ENCODE measurements around the gene IL16.

IL16 gene

GRCh38 chr15:81357180-81357686 is 160.6 kb downstream of the IL16 start:
- Histone ChIP-seq H3K9me2 (replicated peaks; ENCODE audit: insufficient read depth, low read length) (no peaks in the 10 kb centered on the region), H3K4me1 (ENCODE audit: low read length) (no peaks in the 10 kb centered on the region), H3F3A (ENCODE audit: insufficient read depth, low read length) (no peaks in the 10 kb centered on the region), H3K9me3 (replicated peaks; ENCODE audit: insufficient read depth, low read length) (no peaks in the 10 kb centered on the region), H3K4me3 (ENCODE audit: low read length) (no peak overlapping the region), H3K36me3 (replicated peaks; ENCODE audit: insufficient read depth, low read length) (no peaks in the 10 kb centered on the region), H4K20me1 (ENCODE audit: insufficient read depth, low read length) (no peaks in the 10 kb centered on the region), H3K79me2 (ENCODE audit: low read length) (no peaks in the 10 kb centered on the region), H3K9ac (ENCODE audit: low read length) (no peak overlapping the region), H3K4me2 (ENCODE audit: low read depth, low read length) (no peak overlapping the region), H3K27ac (ENCODE audit: low read length) (no peak overlapping the region), H3K27me3 (replicated peaks; ENCODE audit: insufficient read depth, low read length) (no peaks in the 10 kb centered on the region), H2AFZ (ENCODE audit: low read length) (no peak overlapping the region)
- no peak for TF ChIP-seq EZH2 (optimal IDR thresholded peaks at IDR 0.05; ENCODE audit: low read depth, low read length)
- peak; percentile 22 for TF ChIP-seq CTCF (IDR thresholded peaks at IDR 0.05; ENCODE audit: low read length)
- no peak for DNase-seq

GRCh38 chr15:81358248-81358647 is 161.6 kb downstream of the IL16 start:
- no peaks in the 10 kb centered on the region for H3K79me2 ChIP-seq (ENCODE audit: low read length)
- no peak overlapping the region for H3K9ac ChIP-seq (ENCODE audit: low read length)
- H3K4me2 ChIP-seq (ENCODE audit: low read depth, low read length): no peak overlapping the region
- H3K4me1 ChIP-seq (ENCODE audit: low read length): no peaks in the 10 kb centered on the region
- H3K9me2 ChIP-seq (replicated peaks; ENCODE audit: insufficient read depth, low read length): no peaks in the 10 kb centered on the region
- no peak overlapping the region for H3K4me3 ChIP-seq (ENCODE audit: low read length)
- H3K36me3 ChIP-seq (replicated peaks; ENCODE audit: insufficient read depth, low read length): no peaks in the 10 kb centered on the region
- H4K20me1 ChIP-seq (ENCODE audit: insufficient read depth, low read length): no peaks in the 10 kb centered on the region
- TF ChIP-seq CTCF (IDR thresholded peaks at IDR 0.05; ENCODE audit: low read length) (no peak), EZH2 (optimal IDR thresholded peaks at IDR 0.05; ENCODE audit: low read depth, low read length) (no peak), EZH2phosphoT487 (IDR thresholded peaks at IDR 0.05; ENCODE audit: low read length) (no peak)
- no peaks in the 10 kb centered on the region for H3K9me3 ChIP-seq (replicated peaks; ENCODE audit: insufficient read depth, low read length)
- no peak overlapping the region for H3K27ac ChIP-seq (ENCODE audit: low read length)
- no peaks in the 10 kb centered on the region for H3K27me3 ChIP-seq (replicated peaks; ENCODE audit: insufficient read depth, low read length)
- no peak for DNase-seq
- H3F3A ChIP-seq (ENCODE audit: insufficient read depth, low read length): no peaks in the 10 kb centered on the region
- H2AFZ ChIP-seq (ENCODE audit: low read length): no peak overlapping the region

- Histone ChIP-seq H3F3A (ENCODE audit: insufficient read depth, low read length) (no peaks in the 10 kb centered on the region), H3K4me2 (ENCODE audit: low read depth, low read length) (no peak overlapping the region), H4K20me1 (ENCODE audit: insufficient read depth, low read length) (no peaks in the 10 kb centered on the region), H3K79me2 (ENCODE audit: low read length) (no peaks in the 10 kb centered on the region), H3K9me3 (replicated peaks; ENCODE audit: insufficient read depth, low read length) (no peaks in the 10 kb centered on the region), H3K9me2 (replicated peaks; ENCODE audit: insufficient read depth, low read length) (no peaks in the 10 kb centered on the region), H3K36me3 (replicated peaks; ENCODE audit: insufficient read depth, low read length) (no peaks in the 10 kb centered on the region), H3K4me1 (ENCODE audit: low read length) (no peaks in the 10 kb centered on the region), H3K27ac (ENCODE audit: low read length) (no peak overlapping the region), H2AFZ (ENCODE audit: low read length) (no peak overlapping the region), H3K9ac (ENCODE audit: low read length) (no peak overlapping the region), H3K27me3 (replicated peaks; ENCODE audit: insufficient read depth, low read length) (no peaks in the 10 kb centered on the region), H3K4me3 (ENCODE audit: low read length) (no peak overlapping the region)
- no peak for DNase-seq
- TF ChIP-seq CTCF (IDR thresholded peaks at IDR 0.05; ENCODE audit: low read length) (no peak), EZH2phosphoT487 (IDR thresholded peaks at IDR 0.05; ENCODE audit: low read length) (no peak), EZH2 (optimal IDR thresholded peaks at IDR 0.05; ENCODE audit: low read depth, low read length) (no peak)
Observed at GRCh38 chr15:81360491-81360890, 163.8 kb downstream of the IL16 start.
